Left lung (tissue), 10 donors: ENCODE measurements around the gene LGI1. TPM values are rescaled to one million over a fixed set of nuclear protein-coding genes. Genes with fewer than 3 reads are reported as not detected.

Experiments used
- ATAC-seq: fragments of 200-7000 bp; cut with Tn5 transposase; one replicate; pipeline ENCODE4 v1.9.1; 2020; ENCODE audit warnings: moderate library complexity
- DNase-seq, 4 donors: peaks; one replicate each; pipeline ENCODE4 v3.0.0-alpha.2; 2013 to 2020
- H3K27ac ChIP-seq, 2 donors: fragments of 200-600 bp; sonication (generic) in 1 of 2; one replicate each; pipeline versions ENCODE4 v1.5.0 to v1.8.0; 2020 to 2021
- H3K27me3 ChIP-seq, 2 donors: fragments of 200-600 bp; sonication (generic) in 1 of 2; one replicate each; pipeline versions ENCODE4 v1.5.0 to v1.8.0; 2020 to 2021
- H3K36me3 ChIP-seq, 2 donors: fragments of 200-600 bp; sonication (generic) in 1 of 2; one replicate each; pipeline versions ENCODE4 v1.5.0 to v1.8.0; 2020 to 2021
- H3K4me1 ChIP-seq, 2 donors: fragments of 200-600 bp; one replicate each; pipeline ENCODE4 v1.8.0; 2021
- H3K4me3 ChIP-seq, 2 donors: fragments of 200-600 bp; sonication (generic) in 1 of 2; one replicate each; pipeline versions ENCODE4 v1.5.0 to v1.8.0; 2020 to 2021; ENCODE audit warnings: mild to moderate bottlenecking in 1 of 2
- H3K9me3 ChIP-seq, 2 donors: fragments of 200-600 bp; sonication (generic) in 1 of 2; one replicate each; pipeline versions ENCODE4 v1.5.0 to v1.8.0; 2020 to 2021
- CTCF ChIP-seq, 2 donors: fragments of 200-600 bp; sonication (generic) in 1 of 2; IDR thresholded peaks; one replicate each; pipeline versions ENCODE4 v1.5.0 to v1.8.0; 2021; ENCODE audit warnings: antibody characterized with exemption in 2 of 2
- intact Hi-C, 2 donors: fragments of 100-400 bp; cut with DNase I; formaldehyde crosslinking; loops; one replicate each; pipeline versions ENCODE4 v1.11.2 to v1.14.2; 2022
- polyA plus RNA-seq, 6 donors: library from polyadenylated mRNA; unstranded; fragments of 120-200 nt; gene quantifications; one replicate each; pipeline ENCODE4 v1.2.1, GENCODE V29; 2013; ENCODE audit not compliant: insufficient read length in 6 of 6
- total RNA-seq, 2 donors: library from RNA; stranded (reverse); fragmentation: NEBNext Ultra II Directional; extraction: Animal tissue kit (Norgen Biotek cat#: 25700); gene quantifications; one replicate each; pipeline ENCODE4 v1.2.1, GENCODE V29; 2021
- donor health status: DM: no; HTN: yes; CAD: no.
- donor health status: DM: no; HTN: no; CAD: no.

The LGI1 gene
- total and polyA plus RNA-seq, 8 donors, result 0.07 to 0.13 (median 0.10) TPM; not detected in 2

- intact Hi-C loops, result no loop called here
- H3K4me3 ChIP-seq, result no peak overlapping the region
- DNase-seq (no peak), ATAC-seq (no peak)
- H3K36me3 ChIP-seq, result no peaks in the 10 kb centered on the region
- TF ChIP-seq CTCF (IDR thresholded peaks at IDR 0.05), result no peak
- H3K27ac ChIP-seq, result no peak overlapping the region
- no peaks in the 10 kb centered on the region for H3K9me3 ChIP-seq
- no peaks in the 10 kb centered on the region for H3K4me1 ChIP-seq
- no peaks in the 10 kb centered on the region for H3K27me3 ChIP-seq
Observed at GRCh38 chr10:93715345-93715744, 42.4 kb upstream of the LGI1 start.

GRCh38 chr10:93716766-93717165, 41.0 kb upstream of the LGI1 start:
- no peaks in the 10 kb centered on the region for H3K9me3 ChIP-seq
- intact Hi-C loops, result no loop called here
- no peaks in the 10 kb centered on the region for H3K27me3 ChIP-seq
- no peak overlapping the region for H3K27ac ChIP-seq
- DNase-seq (no peak), ATAC-seq (no peak)
- H3K4me1 ChIP-seq, result no peaks in the 10 kb centered on the region
- H3K36me3 ChIP-seq, result no peaks in the 10 kb centered on the region
- no peak overlapping the region for H3K4me3 ChIP-seq
- no peak for TF ChIP-seq CTCF (IDR thresholded peaks at IDR 0.05)

GRCh38 chr10:93718937-93719725, 38.6 kb upstream of the LGI1 start:
- peak in 1 of 4 donors; percentile 68 for DNase-seq
- no peaks in the 10 kb centered on the region for H3K4me1 ChIP-seq
- no peak overlapping the region for H3K4me3 ChIP-seq
- H3K27ac ChIP-seq, result no peak overlapping the region
- no peaks in the 10 kb centered on the region for H3K9me3 ChIP-seq
- H3K27me3 ChIP-seq, result no peaks in the 10 kb centered on the region
- intact Hi-C loops, result no loop called here
- ATAC-seq, result no peak
- no peak for TF ChIP-seq CTCF (IDR thresholded peaks at IDR 0.05)
- no peaks in the 10 kb centered on the region for H3K36me3 ChIP-seq

- intact Hi-C loops, result no loop called here
- no peaks in the 10 kb centered on the region for H3K9me3 ChIP-seq
- no peak overlapping the region for H3K27ac ChIP-seq
- ATAC-seq (no peak), DNase-seq (no peak)
- no peak for TF ChIP-seq CTCF (IDR thresholded peaks at IDR 0.05)
- no peaks in the 10 kb centered on the region for H3K36me3 ChIP-seq
- peaks cover 0 to 2% of the 10 kb centered on the region in 2 donors for H3K27me3 ChIP-seq
- no peak overlapping the region for H3K4me3 ChIP-seq
- no peaks in the 10 kb centered on the region for H3K4me1 ChIP-seq
Observed at GRCh38 chr10:93719901-93720300, 37.8 kb upstream of the LGI1 start.

GRCh38 chr10:93722550-93722949, 35.2 kb upstream of the LGI1 start:
- DNase-seq (no peak), ATAC-seq (no peak)
- no peaks in the 10 kb centered on the region for H3K4me1 ChIP-seq
- no peaks in the 10 kb centered on the region for H3K9me3 ChIP-seq
- H3K36me3 ChIP-seq, result no peaks in the 10 kb centered on the region
- H3K27ac ChIP-seq, result no peak overlapping the region
- no peak overlapping the region for H3K4me3 ChIP-seq
- intact Hi-C loops, result no loop called here
- peaks cover 0 to 26% of the 10 kb centered on the region in 2 donors for H3K27me3 ChIP-seq
- no peak for TF ChIP-seq CTCF (IDR thresholded peaks at IDR 0.05)
